Activated CD8-positive, alpha-beta memory T cell treated with anti-CD3 and anti-CD28 coated beads for 36 hours (primary cell): ENCODE results near the gene FAM163A. TPM values are rescaled to one million over a fixed set of nuclear protein-coding genes. Genes with fewer than 3 reads are reported as not detected.
"Not testable (repeated sequence)": the region's sequence is repeated elsewhere in the genome, so short reads cannot be mapped to it uniquely, and the experiment has no call there.

Experiments used
- CTCF ChIA-PET: fragments of 350-600 bp; sonication (Branson Sonifier 250); formaldehyde crosslinking; loops from one replicate; lab custom pipeline; 2021; ENCODE audit warnings: antibody characterized with exemption; lab: Charles Lee
- POLR2A ChIA-PET: fragments of 350-600 bp; sonication (Branson Sonifier 250); formaldehyde crosslinking; loops from one replicate; lab custom pipeline; 2021; ENCODE audit warnings: antibody characterized with exemption; lab: Charles Lee
- total RNA-seq, 2 experiments: library from RNA; stranded (reverse); gene quantifications; one replicate each; pipeline ENCODE4 v1.2.3, GENCODE V29; 2021

Gene FAM163A
- total RNA-seq, 2 experiments from 2014 or later, result not detected

DNA sequence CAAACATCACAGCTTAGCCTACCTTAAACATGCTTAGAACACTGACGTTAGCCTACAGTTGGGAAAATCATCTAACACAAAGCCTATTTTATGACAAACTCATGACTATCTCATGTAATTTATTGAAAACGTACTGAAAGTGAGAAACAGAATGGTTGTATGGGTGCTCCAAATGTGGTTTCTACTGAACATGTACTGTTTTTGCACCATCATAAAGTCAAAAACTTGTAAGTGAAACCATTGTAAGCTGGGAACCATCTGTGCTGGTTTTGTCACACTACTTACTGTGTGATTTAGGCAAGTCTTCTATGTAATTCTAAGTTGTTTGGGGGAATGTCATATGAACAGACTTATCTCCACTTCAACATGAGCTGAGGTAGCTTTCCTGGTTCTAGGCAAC, 79.0 kb downstream of the FAM163A start:
- ChIA-PET POLR2A (no interaction called here), CTCF (interaction anchor here (1.7 to 2.4 kb wide), 3 partner anchors 8 to 116 kb away, joined by 3 to 11 read pairs (median 7); no protein-coding TSS in a partner anchor)

DNA sequence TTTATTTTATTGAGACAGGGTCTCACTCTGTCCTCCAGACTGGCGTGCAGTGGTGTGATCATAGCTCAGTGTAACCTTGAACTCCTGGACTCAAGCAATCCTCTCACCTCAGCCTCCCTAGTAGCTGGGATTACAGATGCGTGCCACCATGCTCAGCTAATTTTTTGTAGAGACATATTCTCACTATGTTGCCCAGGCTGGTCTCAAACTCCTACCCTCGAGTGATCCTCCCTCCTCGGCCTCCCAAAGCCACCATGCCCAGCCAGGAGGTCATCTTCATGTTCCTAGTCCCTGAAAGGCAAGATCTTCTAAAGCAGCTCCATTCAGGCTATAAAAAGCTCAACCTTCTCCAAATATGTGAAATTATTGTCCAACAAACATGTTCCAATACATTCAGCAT, 80.6 kb downstream of the FAM163A start:
- CTCF ChIA-PET, result interaction anchor here (0.6 to 2.4 kb wide), 3 partner anchors 9 to 750 kb away, joined by 3 to 11 read pairs (median 4); no protein-coding TSS in a partner anchor
- POLR2A ChIA-PET, result interaction anchor here (0.7 kb wide), 1 partner anchor 53 kb away, joined by 4 read pairs; no protein-coding TSS in a partner anchor

DNA sequence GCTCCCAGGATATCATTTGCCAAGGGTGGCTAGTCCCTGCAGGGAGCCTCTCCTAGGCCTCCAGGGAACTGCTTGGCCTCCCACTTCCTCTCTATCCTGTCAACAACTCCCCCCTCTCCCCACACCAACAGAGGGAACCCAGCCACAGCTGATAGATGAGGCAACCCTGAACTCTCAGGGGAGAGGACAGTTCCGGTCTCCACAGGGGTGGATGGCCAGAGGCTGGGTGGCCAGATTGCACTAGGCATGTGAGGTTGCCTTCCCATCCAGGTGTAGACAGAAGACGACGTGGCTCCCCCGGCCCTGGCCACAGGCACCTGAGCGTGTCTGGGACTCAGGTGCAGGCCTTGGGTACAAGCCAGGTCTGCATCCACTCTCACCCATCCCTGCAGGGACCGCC, 81.2 kb downstream of the FAM163A start:
- CTCF ChIA-PET, result interaction anchor here (2.4 kb wide), 1 partner anchor 10 kb away, joined by 11 read pairs; no protein-coding TSS in a partner anchor
- POLR2A ChIA-PET, result interaction anchor here (0.7 kb wide), 1 partner anchor 53 kb away, joined by 4 read pairs; no protein-coding TSS in a partner anchor

DNA sequence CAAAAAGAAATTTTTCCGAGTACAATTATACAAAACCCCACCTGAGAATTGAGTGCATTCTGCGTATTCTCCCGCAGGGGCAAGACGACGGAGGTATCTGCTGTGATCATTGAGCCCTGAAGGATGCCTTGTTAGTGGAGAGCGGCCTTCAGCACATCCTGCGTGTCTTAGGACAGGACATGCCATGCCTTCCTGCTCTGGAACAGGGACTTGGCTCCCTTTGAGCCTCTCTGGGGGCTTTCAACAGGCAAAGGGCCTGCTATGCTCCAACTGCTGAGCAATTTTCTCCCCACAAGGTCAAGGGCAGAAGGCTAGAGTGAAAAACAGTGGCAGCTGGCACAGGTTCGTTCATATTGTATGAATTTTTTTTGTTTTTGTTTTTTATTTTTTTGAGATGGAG, 82.1 kb downstream of the FAM163A start:
- POLR2A ChIA-PET, result no interaction called here
- CTCF ChIA-PET, result interaction anchor here (0.6 kb wide), 1 partner anchor 377 kb away, joined by 3 read pairs; no protein-coding TSS in a partner anchor

DNA sequence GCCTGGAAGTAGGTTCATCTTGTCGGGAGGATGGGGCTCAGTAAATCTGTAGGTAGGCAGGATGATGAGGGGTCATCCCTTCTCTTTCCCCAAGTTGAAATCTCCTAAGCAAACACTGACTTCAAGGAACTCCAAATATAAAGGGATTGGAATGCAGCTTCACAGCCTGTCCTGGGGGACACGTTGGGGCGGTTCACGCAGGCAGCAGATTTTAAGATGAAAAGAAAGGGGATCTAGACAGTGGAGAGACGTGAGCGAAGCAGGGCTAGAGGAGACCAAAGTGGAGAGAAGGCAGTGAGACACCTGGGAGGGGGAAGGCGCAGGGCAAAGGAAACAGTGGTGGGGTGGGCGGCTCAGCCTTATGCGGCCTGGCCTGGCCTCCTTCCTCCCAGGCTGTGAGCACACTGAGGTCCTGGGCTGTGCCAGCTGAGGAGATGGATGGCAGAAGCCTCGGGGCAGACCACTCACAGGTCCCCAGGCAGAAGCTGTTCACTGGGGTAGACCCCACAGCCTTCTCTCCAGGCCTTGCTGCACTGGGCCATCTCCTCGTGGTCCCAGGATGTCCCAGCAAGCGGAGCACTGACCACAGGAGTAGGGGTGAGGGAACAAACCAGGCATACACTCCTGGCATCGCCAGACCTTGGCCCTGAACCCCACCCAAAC, 82.8 kb downstream of the FAM163A start:
- POLR2A ChIA-PET, result no interaction called here

DNA sequence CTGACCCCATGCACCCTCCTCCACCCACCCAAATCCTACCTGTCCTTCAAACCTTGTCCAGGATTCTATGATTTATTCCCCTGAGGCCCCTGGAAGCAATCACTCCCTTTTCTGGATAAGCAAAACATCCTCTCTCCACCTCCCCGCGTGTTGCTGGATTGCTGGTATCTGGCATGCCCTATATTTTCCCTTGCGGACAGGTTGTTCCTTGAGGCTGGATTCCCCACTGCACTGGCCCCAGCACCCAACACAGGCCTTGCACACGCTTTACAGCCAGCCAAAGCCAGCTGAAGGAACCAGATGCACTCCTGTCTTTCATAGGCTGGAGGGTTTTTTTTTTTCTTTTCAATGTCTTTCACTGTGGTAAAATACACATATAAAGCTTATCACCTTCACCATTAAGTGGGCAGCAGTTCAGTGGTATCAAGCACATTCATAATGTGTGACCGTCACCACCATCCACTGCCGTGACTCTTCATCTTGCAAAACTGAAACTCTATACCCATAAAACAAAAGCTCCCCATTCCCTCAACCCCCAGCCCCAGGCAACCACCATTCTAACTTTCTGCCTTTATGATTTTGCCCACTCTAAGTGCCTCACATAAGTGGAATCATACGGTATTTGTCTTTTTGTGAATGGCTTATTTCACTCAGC, 83.7 kb downstream of the FAM163A start:
- POLR2A ChIA-PET, result no interaction called here

More for the DNA sequence above, 82.8 kb downstream of the FAM163A start:
- CTCF ChIA-PET, result no interaction called here

DNA sequence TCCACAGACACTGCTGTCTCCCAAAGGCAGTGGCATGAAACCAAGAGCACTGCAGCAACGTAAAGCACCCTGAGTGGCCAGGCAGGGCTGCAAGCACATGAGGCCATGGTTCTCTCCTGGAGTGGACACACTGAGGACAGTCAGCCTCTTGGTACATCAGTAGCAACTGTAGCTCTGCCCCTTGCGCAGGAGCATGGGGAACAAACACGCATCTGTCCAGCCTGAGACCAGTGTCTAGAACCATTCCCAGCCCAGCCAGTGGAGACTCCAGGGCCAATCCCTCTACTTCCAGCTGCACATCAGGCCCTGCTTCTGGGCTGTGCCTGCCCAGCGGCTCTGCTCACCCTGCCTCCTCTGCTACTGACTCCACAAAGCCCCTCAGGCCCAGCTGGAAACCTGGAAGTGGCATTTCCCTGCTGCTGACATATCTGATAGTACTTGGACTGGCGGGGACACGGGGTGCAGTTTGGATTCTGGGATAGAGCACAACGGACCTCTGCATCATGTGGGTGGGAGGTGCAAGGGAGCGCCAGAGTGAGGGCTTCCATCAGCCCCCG, 85.5 kb downstream of the FAM163A start:
- POLR2A ChIA-PET, result no interaction called here
- CTCF ChIA-PET, result interaction anchor here (1.2 kb wide), 1 partner anchor 8 kb away, joined by 3 read pairs; no protein-coding TSS in a partner anchor

More for the DNA sequence above, 83.7 kb downstream of the FAM163A start:
- CTCF ChIA-PET, result no interaction called here

DNA sequence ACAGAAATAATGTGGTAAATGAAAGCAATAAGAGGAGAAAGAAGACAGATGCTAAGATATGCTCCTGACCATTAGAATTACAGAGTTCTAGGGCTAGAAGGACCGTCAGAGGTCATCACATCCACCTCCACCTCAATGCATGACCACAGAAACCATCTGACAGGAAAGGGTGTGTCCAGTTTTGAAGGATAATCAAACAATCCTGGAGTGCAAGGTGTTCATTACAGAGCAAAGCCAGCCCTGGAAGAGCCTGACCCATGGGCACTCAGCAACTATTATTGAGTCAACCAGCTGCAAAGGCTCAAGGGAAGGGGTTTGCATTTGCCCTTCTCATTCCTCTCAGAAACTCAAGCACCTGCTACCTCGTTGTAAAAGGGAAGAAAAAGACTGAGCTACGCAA, 88.1 kb downstream of the FAM163A start:
- CTCF ChIA-PET, result no interaction called here
- POLR2A ChIA-PET, result no interaction called here

DNA sequence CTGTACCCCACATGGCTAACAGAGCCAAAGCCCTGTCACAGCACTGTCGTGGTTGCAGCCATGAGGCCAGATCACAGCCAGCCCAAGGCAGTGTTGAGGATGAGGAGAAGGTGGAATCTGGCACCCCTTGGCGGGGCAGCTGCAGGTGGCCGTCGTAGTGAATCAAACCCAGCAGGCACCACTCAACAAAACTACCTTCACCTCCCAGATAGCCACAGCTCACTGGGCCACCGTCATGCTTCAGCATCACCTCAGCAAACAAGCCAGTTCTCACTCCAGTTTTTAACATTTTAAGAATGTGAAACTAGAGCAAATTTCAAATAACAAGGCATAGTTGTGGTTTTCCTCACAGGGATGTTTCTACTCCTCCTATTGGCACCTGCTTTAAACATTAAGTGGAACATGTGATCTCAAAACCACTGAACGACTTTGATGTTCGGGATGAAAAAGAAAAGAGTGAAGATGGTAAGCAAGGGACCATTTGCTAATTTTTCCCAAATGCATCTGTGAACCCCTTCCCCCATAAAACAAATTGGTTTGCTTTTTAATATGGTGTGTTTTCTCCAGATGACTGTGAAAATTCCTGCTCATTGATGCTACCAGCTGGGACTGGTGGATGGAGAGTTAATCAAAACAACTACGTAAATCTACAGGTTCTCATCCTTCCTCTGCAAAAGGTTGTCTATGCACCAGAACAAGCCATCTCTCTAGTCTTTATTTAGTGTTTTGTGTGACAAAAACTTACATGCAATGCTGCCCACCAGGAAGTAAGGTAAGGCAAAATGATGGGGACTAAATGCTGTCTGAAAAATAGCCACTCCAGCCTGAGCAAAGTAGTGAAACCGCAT, 89.0 kb downstream of the FAM163A start:
- CTCF ChIA-PET, result interaction anchor here (0.7 to 1.4 kb wide), 2 partner anchors 13 to 17 kb away, joined by 3 read pairs; no protein-coding TSS in a partner anchor
- POLR2A ChIA-PET, result no interaction called here

DNA sequence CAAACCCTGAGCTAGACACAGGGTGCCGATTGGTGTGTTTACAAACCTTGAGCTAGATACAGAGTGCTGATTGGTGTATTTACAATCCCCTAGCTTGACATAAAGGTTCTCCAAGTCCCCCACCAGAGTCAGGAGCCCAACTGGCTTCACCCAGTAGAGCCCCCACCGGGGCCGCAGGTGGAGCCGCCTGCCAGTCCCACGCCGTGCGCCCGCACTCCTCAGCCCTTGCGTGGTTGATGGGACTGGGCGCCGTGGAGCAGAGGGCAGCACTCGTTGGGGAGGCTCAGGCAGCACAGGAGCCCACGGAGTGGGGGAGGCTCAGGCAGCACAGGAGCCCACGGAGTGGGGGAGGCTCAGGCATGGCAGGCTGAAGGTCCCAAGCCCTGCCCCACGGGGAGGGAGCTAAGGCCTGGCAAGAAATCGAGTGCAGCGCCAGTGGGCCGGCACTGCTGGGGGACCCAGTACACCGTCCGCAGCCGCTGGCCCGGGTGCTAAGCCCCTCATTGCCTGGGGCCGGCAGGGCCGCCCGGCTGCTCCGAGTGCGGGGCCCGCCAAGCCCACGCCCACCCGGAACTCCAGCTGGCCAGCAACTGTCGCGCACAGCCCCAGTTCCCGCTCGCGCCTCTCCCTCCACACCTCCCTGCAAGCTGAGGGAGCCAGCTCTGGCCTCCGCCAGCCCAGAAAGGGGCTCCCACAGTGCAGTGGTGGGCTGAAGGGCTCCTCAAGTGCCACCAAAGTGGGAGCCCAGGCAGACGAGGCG, 93.8 kb downstream of the FAM163A start:
- CTCF ChIA-PET, result interaction anchor here (1.0 kb wide), 1 partner anchor 9 kb away, joined by 3 read pairs; no protein-coding TSS in a partner anchor
- POLR2A ChIA-PET, result not testable (repeated sequence)

DNA sequence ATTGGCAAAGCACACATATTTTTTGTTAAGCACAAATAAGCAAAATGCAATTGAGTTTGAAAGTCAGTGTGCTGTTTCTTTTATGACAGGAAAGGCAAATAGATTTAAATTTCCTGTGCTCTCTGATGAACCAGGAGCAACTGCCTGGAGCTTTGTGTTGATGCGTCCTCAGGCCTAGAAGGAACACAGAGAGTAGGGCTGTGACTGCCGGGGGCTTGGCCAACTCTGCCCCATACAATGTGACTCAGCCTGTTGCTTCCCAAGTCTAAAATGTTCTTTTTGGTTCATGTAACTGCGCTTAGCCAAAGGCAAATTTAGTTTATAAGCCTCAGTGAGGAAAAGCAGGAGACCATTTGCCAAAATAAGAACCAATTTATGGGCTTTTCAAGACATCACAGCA, 97.0 kb downstream of the FAM163A start:
- ChIA-PET POLR2A (no interaction called here), CTCF (interaction anchor here (1.5 kb wide), 1 partner anchor 25 kb away, joined by 3 read pairs; no protein-coding TSS in a partner anchor)

DNA sequence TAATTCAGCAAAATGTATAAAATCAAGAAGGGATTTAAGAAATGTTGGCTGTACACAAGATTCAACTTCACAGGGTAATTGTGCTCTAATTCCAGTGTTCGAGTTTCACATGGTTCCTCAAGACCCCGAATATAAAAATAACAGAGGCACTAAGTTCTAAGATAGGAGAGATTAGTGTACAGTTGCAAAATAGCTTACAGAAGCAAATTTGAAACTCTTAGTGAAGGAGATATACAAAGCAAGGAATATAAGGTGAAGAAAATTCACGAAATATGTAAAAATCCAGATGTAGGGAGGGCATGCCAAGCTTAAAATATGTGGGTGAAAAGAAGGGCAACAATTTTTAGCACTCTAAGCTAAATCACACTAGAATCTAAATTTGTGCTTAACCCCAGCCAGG, 105.1 kb downstream of the FAM163A start:
- ChIA-PET POLR2A (no interaction called here), CTCF (no interaction called here)

DNA sequence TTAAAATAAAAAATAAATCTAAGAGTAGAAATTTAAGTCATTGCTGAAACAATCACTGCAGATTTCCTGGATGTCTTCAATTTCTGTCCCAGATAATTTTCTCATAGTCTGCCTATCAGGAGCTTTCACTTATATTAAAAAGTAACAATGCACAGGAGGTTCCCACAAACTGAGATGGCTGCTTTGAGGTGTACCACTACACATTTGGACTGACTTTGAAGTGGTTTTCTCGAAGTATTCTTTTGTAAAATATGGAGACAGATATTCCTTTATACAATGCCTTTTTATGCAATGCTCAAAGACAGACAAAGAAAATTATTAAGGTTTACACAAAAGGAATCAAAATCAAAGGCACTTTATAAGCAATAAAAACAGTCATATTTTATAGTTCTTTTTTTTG, 110.0 kb downstream of the FAM163A start:
- POLR2A ChIA-PET, result no interaction called here
- CTCF ChIA-PET, result interaction anchor here (0.6 kb wide), 1 partner anchor 18 kb away, joined by 4 read pairs; no protein-coding TSS in a partner anchor

DNA sequence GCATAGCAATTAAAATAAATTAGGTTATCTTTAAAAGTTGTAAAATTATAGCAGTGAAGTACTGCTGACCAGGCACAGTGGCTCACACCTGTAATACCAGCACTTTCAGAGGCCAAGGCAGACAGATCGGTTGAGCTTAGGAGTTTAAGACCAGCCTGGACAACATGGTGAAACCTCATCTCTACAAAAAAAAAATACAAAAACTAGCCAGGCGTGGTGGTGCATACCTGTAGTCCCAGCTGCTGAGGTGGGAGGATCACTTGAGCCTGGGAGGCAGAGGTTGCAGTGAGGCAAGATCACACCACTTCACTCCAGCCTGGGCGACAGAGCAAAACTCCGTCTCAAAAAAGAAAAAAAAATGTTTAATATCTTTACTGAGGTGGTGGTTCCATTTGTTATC, 112.7 kb downstream of the FAM163A start:
- CTCF ChIA-PET, POLR2A ChIA-PET: not testable (repeated sequence)

DNA sequence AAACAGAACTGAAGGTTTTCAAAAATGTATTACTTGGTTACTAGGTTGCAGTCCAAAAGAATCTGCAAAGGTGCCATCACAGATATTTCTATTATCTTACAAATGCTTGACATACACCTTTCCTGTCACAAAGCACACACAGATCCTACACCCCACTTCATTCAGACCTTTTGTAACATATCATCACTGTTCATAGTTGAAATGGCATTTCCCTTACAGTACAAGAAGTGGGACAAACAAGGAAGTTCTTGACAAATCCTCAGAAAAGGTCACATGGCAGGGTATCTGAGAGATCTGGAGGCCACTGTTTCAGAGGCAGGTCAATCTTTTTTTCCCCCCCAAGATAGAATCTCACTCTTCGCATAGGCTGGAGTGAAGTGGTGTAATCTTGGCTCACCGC, 113.2 kb downstream of the FAM163A start:
- ChIA-PET CTCF (interaction anchor here (0.5 kb wide), 1 partner anchor 665 kb away, joined by 4 read pairs; no protein-coding TSS in a partner anchor), POLR2A (no interaction called here)

DNA sequence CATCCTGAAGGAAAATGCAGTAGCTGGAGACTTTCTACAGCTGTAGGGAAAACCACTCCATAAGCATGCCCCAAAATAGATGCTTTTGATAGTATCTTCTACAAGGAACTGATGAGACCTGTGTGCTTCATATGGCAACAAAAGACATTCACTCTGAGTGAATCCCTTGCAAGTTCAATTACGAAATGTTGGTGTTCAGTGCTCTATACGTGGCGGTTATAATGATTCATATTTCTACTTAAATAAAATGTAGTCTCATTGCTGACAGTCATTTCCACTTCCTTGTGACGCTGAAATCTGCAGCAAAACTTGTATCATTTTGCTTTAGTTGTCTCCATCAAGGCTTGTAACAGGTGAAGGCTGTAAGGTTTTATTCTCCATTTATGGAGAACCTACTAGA, 113.9 kb downstream of the FAM163A start:
- POLR2A ChIA-PET, result no interaction called here
- CTCF ChIA-PET, result interaction anchor here (0.5 kb wide), 1 partner anchor 666 kb away, joined by 4 read pairs; no protein-coding TSS in a partner anchor

DNA sequence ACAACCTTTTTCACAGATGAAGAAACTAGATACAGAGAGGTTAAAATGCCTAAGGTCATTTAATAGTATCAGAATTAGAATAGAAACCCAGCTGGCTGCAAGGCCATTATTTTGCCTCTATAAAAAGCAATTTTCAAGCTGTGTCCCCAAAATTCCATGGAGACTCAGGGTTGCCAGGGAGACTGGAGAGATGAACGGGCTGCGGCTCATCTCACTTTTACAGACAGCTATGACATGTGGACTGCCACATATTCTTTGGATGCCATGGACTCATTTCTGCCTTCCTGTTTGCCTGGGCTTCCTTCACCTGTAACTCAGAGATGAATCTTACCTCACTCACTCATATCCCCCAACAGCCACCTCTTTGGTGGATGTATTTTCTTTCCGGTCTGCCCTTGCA, 117.6 kb downstream of the FAM163A start:
- POLR2A ChIA-PET, result no interaction called here
- CTCF ChIA-PET, result interaction anchor here (0.6 kb wide), 1 partner anchor 181 kb away, joined by 3 read pairs; no protein-coding TSS in a partner anchor

DNA sequence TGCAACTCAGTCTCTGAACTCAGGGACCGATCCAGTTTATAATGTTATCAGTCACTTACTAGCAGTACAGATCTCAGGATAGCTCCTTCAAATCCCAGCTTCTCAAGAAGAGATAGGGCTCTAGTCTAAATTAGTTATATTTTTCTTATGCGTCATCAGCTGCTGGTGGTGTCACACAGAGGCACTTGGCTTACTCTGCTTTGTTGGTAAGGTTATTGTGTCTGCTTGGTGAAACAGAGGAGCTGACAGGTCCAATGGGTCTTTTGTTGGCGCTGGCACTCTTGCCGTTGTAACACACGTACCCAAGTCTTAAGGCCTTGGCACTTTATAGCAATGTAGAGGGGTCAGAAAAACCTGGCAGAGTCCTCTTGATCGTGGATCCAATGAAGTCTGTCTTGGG, 122.3 kb downstream of the FAM163A start:
- POLR2A ChIA-PET, result no interaction called here
- CTCF ChIA-PET, result interaction anchor here (0.8 to 1.4 kb wide), 2 partner anchors 50 to 314 kb away, joined by 3 read pairs; no protein-coding TSS in a partner anchor
